Measurements from ENCODE around the gene TMEM184C. TPM values are rescaled to one million over a fixed set of nuclear protein-coding genes. Genes with fewer than 3 reads are reported as not detected.

TMEM184C gene
- total and polyA plus RNA-seq, 2 experiments from 2014 or later = 15.1 to 42.2 TPM

Other genes starting within 250 kb of the TMEM184C start
- gene EDNRA, start 136.3 kb upstream of the TMEM184C start, total RNA-seq (2014; rRNA removed; shearing (Covaris generic)) = 4.5 and 5.0 TPM in 2 replicates
- 1.5 and 2.2 TPM in 2 replicates for gene EDNRA, start 136.3 kb upstream of the TMEM184C start, polyA plus RNA-seq (2016; fragmentation: Nextera tagmentation; extraction: Ambion mirVana)
- 11.2 and 13.1 TPM in 2 replicates for gene PRMT9, start 66.8 kb downstream of the TMEM184C start, total RNA-seq (2014; rRNA removed; shearing (Covaris generic))
- gene PRMT9, start 66.8 kb downstream of the TMEM184C start, polyA plus RNA-seq (2016; fragmentation: Nextera tagmentation; extraction: Ambion mirVana) = 6.4 and 7.6 TPM in 2 replicates
- gene ARHGAP10, start 114.7 kb downstream of the TMEM184C start, total RNA-seq (2014; rRNA removed; shearing (Covaris generic)) = 4.6 and 5.1 TPM in 2 replicates
- 4.6 and 6.3 TPM in 2 replicates for gene ARHGAP10, start 114.7 kb downstream of the TMEM184C start, polyA plus RNA-seq (2016; fragmentation: Nextera tagmentation; extraction: Ambion mirVana)